SK-N-MC (cell line): ENCODE results near the gene SFSWAP.
"Not testable (repeated sequence)": the region's sequence is repeated elsewhere in the genome, so short reads cannot be mapped to it uniquely, and the experiment has no call there.

ENCODE experiments used
- DNase-seq: peaks from one replicate; pipeline ENCODE4 v3.0.0-alpha.2; 2011; ENCODE audit warnings: low read depth, low spot score
- H3K27ac ChIP-seq: fragments of 200-600 bp; sonication (generic); 2 replicates; pipeline ENCODE4 v1.5.1; 2016; ENCODE audit warnings: mixed run types
- H3K36me3 ChIP-seq: fragments of 200-600 bp; sonication (generic); 2 replicates; pipeline ENCODE4 v1.6.1; 2017; ENCODE audit warnings: antibody characterized with exemption, low read length, mixed read lengths; ENCODE audit not compliant: insufficient read depth
- H3K4me3 ChIP-seq: fragments of 200-600 bp; sonication (generic); 2 replicates; pipeline ENCODE4 v1.5.1; 2016
- H3K9ac ChIP-seq: fragments of 200-600 bp; sonication (generic); 2 replicates; pipeline ENCODE4 v1.8.0; 2017; ENCODE audit warnings: mixed run types, mixed read lengths; ENCODE audit not compliant: insufficient read length
- H3K9me3 ChIP-seq: fragments of 200-600 bp; sonication (generic); 2 replicates; pipeline ENCODE4 v1.6.1; 2017; ENCODE audit warnings: low read depth, mild to moderate bottlenecking, antibody characterized with exemption, low read length, moderate library complexity, mixed read lengths
- EZH2 ChIP-seq: fragments of 200-600 bp; sonication (generic); IDR thresholded peaks from one replicate; pipeline ENCODE4 v1.6.1; 2017; ENCODE audit warnings: antibody characterized with exemption
- FOXP2 ChIP-seq: optimal IDR thresholded peaks from 2 replicates; pipeline ENCODE3; 2011; ENCODE audit warnings: mild to moderate bottlenecking, moderate library complexity; ENCODE audit not compliant: insufficient read depth; ENCODE audit errors: extremely low read length, control extremely low read depth
- POLR2AphosphoS5 ChIP-seq: IDR thresholded peaks from 2 replicates; pipeline ENCODE4 v1.6.1; 2012; ENCODE audit warnings: mild to moderate bottlenecking, low read depth, low read length, borderline replicate concordance

Gene SFSWAP

DNA sequence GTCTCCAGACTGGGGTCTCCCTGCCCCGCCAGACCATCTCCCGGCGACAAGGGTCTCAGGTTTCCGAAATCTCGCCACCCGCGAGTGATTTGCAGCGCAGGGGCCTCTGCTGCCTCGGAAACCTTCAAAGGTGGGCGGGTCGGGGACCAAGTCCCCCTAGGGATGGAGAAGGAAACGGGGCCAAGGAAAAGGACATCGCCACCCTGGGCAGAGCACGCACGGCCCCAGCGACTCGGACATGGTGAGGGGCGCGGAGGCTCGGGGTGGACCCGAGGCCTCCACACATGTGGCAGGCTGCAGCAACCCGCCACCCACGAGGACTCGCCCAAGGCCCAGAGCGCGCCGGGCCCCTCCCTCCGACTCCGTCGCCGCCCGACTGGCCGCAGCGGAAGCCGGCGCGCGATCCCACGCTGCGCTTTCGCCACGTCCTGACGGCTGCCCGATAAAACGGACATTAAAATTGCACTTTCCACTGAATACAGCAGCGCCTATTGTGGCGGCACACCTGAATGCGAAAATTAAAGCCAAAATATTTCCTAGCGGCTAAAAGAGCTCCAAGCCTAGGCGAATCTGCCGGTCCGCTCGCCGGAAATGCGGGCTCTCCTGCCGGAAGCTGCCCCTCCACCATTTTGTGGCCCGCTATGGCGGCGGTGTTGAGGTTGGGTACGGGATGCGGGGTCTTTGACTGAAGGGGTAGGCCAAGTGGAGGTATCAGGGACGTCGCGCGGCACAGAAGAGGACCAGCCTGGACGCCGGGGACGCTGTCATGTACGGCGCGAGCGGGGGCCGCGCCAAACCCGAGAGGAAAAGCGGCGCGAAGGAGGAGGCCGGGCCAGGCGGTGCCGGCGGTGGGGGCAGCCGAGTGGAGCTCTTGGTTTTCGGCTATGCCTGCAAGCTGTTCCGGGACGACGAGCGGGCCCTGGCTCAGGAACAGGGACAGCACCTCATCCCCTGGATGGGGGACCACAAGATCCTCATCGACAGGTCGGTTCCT lies at the start of gene SFSWAP:
TSS of gene SFSWAP (plus strand) at position 627 of the 994 bp plus-strand sequence. CDS start at position 767, 140 bp downstream.
- Histone ChIP-seq H3K9me3 (no peaks in the 10 kb centered on the region), H3K27ac (peak within 1 kb of the TSS; percentile 96), H3K4me3 (peak within 1 kb of the TSS; percentile 95), H3K36me3 (peaks cover 23% of the 10 kb centered on the region), H3K9ac (peak within 1 kb of the TSS; percentile 99)
- TF ChIP-seq EZH2: no peak
- TF ChIP-seq POLR2AphosphoS5: peak; percentile 81
- DNase-seq: peak; percentile 32

DNA sequence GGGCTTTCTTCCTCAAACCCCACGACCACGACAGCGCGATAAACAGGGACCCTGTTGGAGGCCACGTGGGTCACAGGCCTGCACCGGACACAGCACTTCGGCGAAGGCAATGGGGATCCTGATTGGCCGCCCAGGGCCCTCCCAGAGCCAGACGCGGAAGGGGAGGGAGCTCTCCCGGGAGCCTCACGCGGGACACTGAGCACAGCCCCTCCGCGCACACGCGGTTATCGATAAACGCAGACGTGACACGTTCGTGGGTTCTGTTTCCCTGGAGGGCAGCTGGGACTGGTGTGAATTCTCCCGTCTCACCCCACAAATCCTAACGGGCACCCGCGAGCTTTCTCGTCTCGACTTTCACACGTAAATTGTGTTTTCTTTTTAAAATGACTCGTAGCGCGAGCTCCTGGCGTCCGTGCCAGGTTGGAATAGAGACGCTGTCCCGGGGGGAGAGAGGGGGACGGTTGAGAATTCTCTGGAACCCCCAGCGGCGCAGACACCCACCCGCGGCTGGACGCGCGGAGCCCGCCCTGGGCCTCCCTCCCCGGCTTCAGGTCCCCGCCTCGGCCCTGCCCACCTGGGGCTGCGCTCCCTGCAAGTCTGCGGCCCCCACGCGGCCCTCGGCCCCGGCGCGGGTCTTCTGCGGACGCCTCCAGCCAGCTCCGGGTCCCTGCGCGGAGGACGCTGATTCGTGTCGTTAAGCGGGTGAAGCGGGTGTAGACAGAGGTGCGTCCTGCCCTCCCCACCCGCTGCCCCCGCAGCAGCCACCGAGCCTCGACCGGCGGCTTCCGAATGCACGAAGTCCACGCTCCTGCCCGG lies 49.5 kb upstream of the SFSWAP start:
- H3K9me3 ChIP-seq, H3K4me3 ChIP-seq, DNase-seq, H3K36me3 ChIP-seq, H3K27ac ChIP-seq, H3K9ac ChIP-seq: not testable (repeated sequence)

DNA sequence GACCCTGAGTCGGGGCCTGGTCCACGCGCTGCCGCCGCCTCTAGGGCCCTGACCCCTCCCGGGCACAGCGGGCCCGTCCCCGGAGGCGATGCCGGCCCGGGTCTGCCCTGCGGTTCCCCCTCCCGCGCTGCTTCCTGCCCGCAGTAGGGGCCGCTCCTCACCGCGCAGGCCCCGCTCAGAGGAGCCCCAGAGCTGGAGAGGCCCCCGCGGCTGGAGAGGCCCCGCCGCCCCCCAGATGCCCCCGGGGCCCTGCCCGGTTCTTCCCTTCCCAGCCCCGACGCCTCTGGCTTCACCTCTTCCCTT lies 49.0 kb upstream of the SFSWAP start:
- not testable (repeated sequence) for H3K9ac ChIP-seq, H3K9me3 ChIP-seq, H3K4me3 ChIP-seq, H3K27ac ChIP-seq, H3K36me3 ChIP-seq, DNase-seq

DNA sequence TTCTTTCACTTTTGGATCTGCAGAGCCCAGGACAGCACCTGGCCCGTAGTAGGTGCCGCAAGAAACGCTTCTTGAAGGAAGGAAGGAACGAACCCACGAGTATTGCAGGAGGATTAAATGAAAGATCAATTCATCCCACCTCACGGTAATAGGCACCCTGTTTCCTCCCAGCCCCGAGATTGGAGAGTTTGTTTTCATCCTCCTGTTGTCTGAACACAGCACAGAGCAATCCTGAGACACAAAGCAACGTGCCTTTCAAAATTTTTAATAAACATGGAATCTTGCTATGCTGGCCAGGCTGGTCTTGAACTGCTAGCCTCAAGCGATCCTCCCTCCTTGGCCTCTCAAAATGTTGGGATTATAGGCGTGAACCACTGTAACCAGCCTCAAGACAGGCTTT lies 48.5 kb upstream of the SFSWAP start:
- not testable (repeated sequence) for DNase-seq, H3K27ac ChIP-seq, H3K4me3 ChIP-seq, H3K36me3 ChIP-seq, H3K9ac ChIP-seq, H3K9me3 ChIP-seq

DNA sequence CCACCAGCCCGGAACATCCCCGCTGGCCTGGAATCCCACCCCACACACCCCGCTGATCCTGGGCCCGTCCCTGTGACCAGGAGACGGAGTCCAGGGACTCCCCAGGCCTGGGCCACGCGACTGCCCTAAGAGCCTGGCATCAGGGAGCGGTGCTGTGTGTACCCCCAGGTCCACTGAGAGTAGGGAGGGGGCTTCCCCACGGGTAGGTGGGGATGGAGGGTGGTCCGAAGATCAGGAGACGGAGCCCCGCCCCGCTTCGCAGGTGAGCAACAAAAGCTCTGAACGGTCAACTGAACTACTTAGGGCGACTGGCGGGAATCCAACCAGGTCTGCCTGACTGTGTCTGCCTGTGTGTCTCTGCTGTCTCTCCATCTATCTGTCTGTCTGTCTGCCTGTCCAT lies 45.2 kb upstream of the SFSWAP start:
- not testable (repeated sequence) for H3K4me3 ChIP-seq, H3K9me3 ChIP-seq, DNase-seq, H3K36me3 ChIP-seq, H3K27ac ChIP-seq, H3K9ac ChIP-seq

DNA sequence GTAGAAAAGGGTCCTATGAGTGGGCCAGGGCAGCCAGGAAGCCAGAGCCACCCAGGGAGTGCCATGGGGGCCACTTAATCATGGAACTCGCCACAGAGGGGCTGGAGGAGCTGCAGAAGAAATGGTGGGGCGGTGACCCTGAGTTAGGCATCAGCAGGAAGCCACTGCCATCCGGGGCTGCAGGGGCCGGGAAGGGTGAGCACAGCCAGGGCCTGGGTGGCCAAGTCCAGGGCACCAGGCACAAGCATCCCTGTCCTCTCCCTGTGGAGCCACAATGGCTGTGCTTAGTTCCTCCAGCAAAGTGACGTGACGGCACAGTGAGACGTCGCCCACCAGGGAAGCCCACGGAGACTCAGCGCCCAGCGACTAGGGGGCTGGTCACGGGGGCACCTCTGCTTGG lies 44.4 kb upstream of the SFSWAP start:
- H3K9ac ChIP-seq, H3K36me3 ChIP-seq: not testable (repeated sequence)

DNA sequence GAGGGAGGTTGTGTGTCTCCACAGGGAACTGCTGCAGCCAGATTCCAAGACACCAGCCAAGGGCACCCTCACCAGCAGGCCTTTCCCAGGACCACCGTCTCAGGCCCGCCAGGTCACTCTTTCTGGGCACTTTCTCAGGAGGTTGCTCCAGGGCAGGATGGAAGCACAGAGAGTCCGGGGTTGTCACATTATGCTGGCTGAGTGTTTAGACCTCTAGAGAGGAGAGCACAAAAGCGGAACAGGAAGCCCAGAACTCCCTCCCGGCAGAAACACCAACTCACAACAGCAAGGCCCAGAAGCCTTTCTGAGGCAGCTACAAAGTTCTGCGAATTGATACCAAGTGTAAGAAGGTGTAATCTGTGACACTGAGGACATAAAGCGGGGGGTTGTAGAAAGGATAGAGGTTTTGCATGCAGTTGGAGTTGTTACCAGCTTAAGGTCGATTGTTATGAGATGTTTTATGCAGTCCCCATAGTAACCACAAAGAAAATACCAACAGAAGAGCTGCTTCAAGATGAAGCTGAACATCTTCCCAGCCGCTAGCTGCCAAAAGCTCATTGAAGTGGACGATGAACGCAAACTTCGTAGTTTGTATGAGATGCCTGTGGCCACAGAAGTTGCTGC lies 43.8 kb upstream of the SFSWAP start:
- not testable (repeated sequence) for H3K36me3 ChIP-seq, H3K27ac ChIP-seq, H3K9me3 ChIP-seq, H3K9ac ChIP-seq, DNase-seq, H3K4me3 ChIP-seq

More for the DNA sequence above, 44.4 kb upstream of the SFSWAP start:
- H3K27ac ChIP-seq, DNase-seq, H3K4me3 ChIP-seq, H3K9me3 ChIP-seq: not testable (repeated sequence)

DNA sequence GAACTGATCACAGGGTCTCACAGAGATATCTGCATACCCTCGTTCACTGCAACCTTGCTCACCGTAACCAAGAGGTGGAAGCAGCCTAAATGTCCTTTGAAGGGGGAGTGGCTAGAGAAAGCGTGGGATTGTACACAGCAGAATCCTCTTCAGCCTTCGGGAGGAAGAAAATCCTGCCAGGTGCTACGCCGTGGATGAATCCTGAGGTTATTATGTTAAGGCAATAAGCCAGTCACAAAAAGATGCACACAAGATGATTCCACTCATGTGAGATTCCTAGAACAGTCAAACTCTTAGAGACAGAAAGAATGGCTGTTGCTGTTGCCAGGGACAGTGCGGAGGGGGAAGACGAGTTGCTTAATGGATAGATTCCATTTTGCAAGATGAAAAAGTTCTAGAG lies 39.6 kb upstream of the SFSWAP start:
- DNase-seq: no peak
- H3K27ac ChIP-seq: no peak overlapping the region
- TF ChIP-seq EZH2: no peak
- TF ChIP-seq POLR2AphosphoS5: no peak
- TF ChIP-seq FOXP2: no peak
- no peaks in the 10 kb centered on the region for H3K9me3 ChIP-seq
- H3K4me3 ChIP-seq: no peak overlapping the region
- H3K36me3 ChIP-seq: no peaks in the 10 kb centered on the region
- H3K9ac ChIP-seq: no peak overlapping the region

DNA sequence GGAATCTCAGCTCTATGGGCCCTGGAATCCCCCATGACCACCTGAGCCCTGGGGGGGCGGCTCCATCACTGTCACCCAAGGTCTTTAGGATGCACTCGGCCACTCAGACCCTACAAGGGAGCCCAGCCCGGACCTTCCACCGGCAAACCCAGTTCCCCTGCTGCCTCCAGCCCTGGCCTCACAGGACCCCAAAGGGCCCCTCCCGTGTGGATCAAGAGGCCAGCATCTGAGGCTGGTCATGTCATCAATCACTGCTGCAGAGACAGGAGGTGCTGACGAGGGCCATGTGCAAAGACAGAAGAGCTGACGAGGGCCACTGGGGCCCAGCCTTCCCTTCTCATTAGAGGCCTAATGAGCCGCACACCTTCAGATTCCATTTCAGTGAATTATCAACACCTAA lies 39.0 kb upstream of the SFSWAP start:
- no peak for TF ChIP-seq EZH2
- no peak for TF ChIP-seq POLR2AphosphoS5
- no peak for TF ChIP-seq FOXP2
- H3K36me3 ChIP-seq: no peaks in the 10 kb centered on the region
- no peak for DNase-seq

More for the DNA sequence above, 39.0 kb upstream of the SFSWAP start:
- no peaks in the 10 kb centered on the region for H3K9me3 ChIP-seq
- H3K27ac ChIP-seq: no peak overlapping the region
- no peak overlapping the region for H3K4me3 ChIP-seq
- no peak overlapping the region for H3K9ac ChIP-seq
